ENCODE measurements around the gene CRIP1.

CRIP1 gene

DNA sequence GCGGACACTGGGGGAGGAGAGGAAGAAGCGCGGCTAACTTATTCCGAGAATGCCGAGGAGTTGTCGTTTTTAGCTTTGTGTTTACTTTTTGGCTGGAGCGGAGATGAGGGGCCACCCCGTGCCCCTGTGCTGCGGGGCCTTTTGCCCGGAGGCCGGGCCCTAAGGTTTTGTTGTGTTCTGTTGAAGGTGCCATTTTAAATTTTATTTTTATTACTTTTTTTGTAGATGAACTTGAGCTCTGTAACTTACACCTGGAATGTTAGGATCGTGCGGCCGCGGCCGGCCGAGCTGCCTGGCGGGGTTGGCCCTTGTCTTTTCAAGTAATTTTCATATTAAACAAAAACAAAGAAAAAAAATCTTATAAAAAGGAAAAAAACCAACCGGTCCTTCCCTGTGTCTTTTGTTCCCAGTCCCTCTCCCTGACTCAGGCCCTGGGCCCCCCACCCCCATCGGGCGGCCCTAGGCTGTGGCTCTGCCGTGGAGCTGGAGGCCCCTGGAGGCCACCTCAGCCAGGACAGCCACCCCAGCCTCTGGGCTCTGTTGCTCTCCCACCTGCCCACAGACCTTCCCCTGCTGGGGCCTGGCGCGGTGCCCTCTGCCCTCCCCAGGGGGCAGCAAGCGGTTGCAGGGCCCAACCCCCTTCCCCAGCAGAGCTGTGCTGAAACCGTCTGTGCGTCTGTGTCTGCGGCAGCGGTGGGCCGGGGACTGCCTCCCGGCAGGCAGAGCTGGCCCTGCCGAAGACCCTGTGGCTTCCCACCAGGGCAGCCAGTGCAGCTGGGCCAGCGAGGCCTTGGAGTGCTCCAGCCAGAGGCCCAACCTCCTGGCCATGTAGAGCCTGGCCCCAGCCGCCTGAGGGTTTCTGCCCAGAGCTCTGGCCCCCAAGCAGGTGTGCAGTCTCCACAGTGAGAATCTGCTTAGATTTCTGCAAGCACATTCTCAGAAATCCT, 16.1 kb upstream of the CRIP1 start:
- no peaks in the 10 kb centered on the region for H3K27me3 ChIP-seq (replicated peaks; ENCODE audit: control insufficient read depth, insufficient read depth, low read length, poor library complexity, severe bottlenecking)
- peaks cover 16% of the 10 kb centered on the region for H3K4me1 ChIP-seq (ENCODE audit: control insufficient read depth, insufficient read depth, low read length, poor library complexity, severe bottlenecking)
- H3K4me3 ChIP-seq (ENCODE audit: insufficient read depth, low read depth, low read length, poor library complexity, severe bottlenecking) = no peak overlapping the region
- DNase-seq = no peak
- no peak overlapping the region for H3K27ac ChIP-seq (ENCODE audit: insufficient read depth, low read length, poor library complexity, severe bottlenecking)
- H3K36me3 ChIP-seq (ENCODE audit: control insufficient read depth, insufficient read depth, low read length) = peaks cover 18% of the 10 kb centered on the region
- no peaks in the 10 kb centered on the region for H3K9me3 ChIP-seq (ENCODE audit: control insufficient read depth, low read length)

GRCh38 chr14:105471297-105471821, 15.3 kb upstream of the CRIP1 start:
- peaks cover 23% of the 10 kb centered on the region for H3K4me1 ChIP-seq (ENCODE audit: control insufficient read depth, insufficient read depth, low read length, poor library complexity, severe bottlenecking)
- no peak for DNase-seq
- H3K27ac ChIP-seq (ENCODE audit: insufficient read depth, low read length, poor library complexity, severe bottlenecking) = no peak overlapping the region
- H3K36me3 ChIP-seq (ENCODE audit: control insufficient read depth, insufficient read depth, low read length) = peaks cover 13% of the 10 kb centered on the region
- H3K4me3 ChIP-seq (ENCODE audit: insufficient read depth, low read depth, low read length, poor library complexity, severe bottlenecking) = no peak overlapping the region
- H3K27me3 ChIP-seq (replicated peaks; ENCODE audit: control insufficient read depth, insufficient read depth, low read length, poor library complexity, severe bottlenecking) = no peaks in the 10 kb centered on the region
- H3K9me3 ChIP-seq (ENCODE audit: control insufficient read depth, low read length) = no peaks in the 10 kb centered on the region

DNA sequence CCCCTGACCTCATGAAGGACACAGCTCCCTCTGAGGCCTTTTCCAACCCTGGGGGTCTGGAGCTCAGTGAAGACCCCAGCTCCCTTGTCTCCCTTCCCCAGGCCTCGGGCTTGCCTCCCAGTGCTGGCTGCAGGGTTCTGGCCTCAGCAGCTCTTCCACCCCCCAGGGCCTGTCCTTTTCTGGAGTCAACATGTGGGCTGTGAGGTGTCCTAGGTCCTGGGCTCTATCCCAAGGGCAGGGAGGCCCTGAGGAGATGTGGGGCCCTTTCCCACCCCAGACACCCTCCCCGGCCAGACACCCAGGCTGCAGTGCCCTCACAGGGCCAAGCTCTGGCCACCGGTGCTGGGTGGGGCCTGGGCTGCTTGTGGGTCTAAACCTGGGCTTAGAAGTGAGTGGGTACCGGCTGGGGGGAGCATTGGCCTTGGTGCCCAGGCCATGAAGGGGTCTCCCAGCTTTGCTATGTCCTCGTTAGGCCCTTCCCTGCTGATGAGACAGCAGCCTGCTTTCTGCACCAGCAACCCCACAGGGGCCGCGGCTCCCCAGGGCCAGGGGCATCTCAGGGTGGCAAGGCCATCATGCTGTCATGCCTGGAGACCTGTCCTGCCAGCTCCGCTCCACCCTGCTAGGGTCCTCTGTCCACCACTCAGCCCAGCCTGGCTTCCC, 14.7 kb upstream of the CRIP1 start:
- no peak overlapping the region for H3K27ac ChIP-seq (ENCODE audit: insufficient read depth, low read length, poor library complexity, severe bottlenecking)
- peaks cover 11% of the 10 kb centered on the region for H3K36me3 ChIP-seq (ENCODE audit: control insufficient read depth, insufficient read depth, low read length)
- H3K27me3 ChIP-seq (replicated peaks; ENCODE audit: control insufficient read depth, insufficient read depth, low read length, poor library complexity, severe bottlenecking) = no peaks in the 10 kb centered on the region
- peaks cover 29% of the 10 kb centered on the region for H3K4me1 ChIP-seq (ENCODE audit: control insufficient read depth, insufficient read depth, low read length, poor library complexity, severe bottlenecking)
- no peaks in the 10 kb centered on the region for H3K9me3 ChIP-seq (ENCODE audit: control insufficient read depth, low read length)
- no peak for DNase-seq
- H3K4me3 ChIP-seq (ENCODE audit: insufficient read depth, low read depth, low read length, poor library complexity, severe bottlenecking) = no peak overlapping the region

GRCh38 chr14:105472486-105472991, 14.1 kb upstream of the CRIP1 start:
- Histone ChIP-seq H3K9me3 (ENCODE audit: control insufficient read depth, low read length) (no peaks in the 10 kb centered on the region), H3K36me3 (ENCODE audit: control insufficient read depth, insufficient read depth, low read length) (peaks cover 11% of the 10 kb centered on the region), H3K4me1 (ENCODE audit: control insufficient read depth, insufficient read depth, low read length, poor library complexity, severe bottlenecking) (peaks cover 34% of the 10 kb centered on the region), H3K27ac (ENCODE audit: insufficient read depth, low read length, poor library complexity, severe bottlenecking) (no peak overlapping the region), H3K4me3 (ENCODE audit: insufficient read depth, low read depth, low read length, poor library complexity, severe bottlenecking) (no peak overlapping the region), H3K27me3 (replicated peaks; ENCODE audit: control insufficient read depth, insufficient read depth, low read length, poor library complexity, severe bottlenecking) (no peaks in the 10 kb centered on the region)
- DNase-seq = no peak

GRCh38 chr14:105473033-105473676, 13.5 kb upstream of the CRIP1 start:
- Histone ChIP-seq H3K27me3 (replicated peaks; ENCODE audit: control insufficient read depth, insufficient read depth, low read length, poor library complexity, severe bottlenecking) (no peaks in the 10 kb centered on the region), H3K4me3 (ENCODE audit: insufficient read depth, low read depth, low read length, poor library complexity, severe bottlenecking) (peak overlapping the region; percentile 64), H3K9me3 (ENCODE audit: control insufficient read depth, low read length) (no peaks in the 10 kb centered on the region), H3K27ac (ENCODE audit: insufficient read depth, low read length, poor library complexity, severe bottlenecking) (peak overlapping the region; percentile 83), H3K36me3 (ENCODE audit: control insufficient read depth, insufficient read depth, low read length) (peaks cover 9% of the 10 kb centered on the region), H3K4me1 (ENCODE audit: control insufficient read depth, insufficient read depth, low read length, poor library complexity, severe bottlenecking) (peaks cover 38% of the 10 kb centered on the region)
- no peak for DNase-seq

- DNase-seq = peak; percentile 82 to 86 (median 83)
- Histone ChIP-seq H3K4me3 (ENCODE audit: insufficient read depth, low read depth, low read length, poor library complexity, severe bottlenecking) (peak overlapping the region; percentile 64), H3K4me1 (ENCODE audit: control insufficient read depth, insufficient read depth, low read length, poor library complexity, severe bottlenecking) (peaks cover 38% of the 10 kb centered on the region), H3K9me3 (ENCODE audit: control insufficient read depth, low read length) (no peaks in the 10 kb centered on the region), H3K36me3 (ENCODE audit: control insufficient read depth, insufficient read depth, low read length) (peaks cover 6% of the 10 kb centered on the region), H3K27me3 (replicated peaks; ENCODE audit: control insufficient read depth, insufficient read depth, low read length, poor library complexity, severe bottlenecking) (no peaks in the 10 kb centered on the region), H3K27ac (ENCODE audit: insufficient read depth, low read length, poor library complexity, severe bottlenecking) (peak overlapping the region; percentile 83)
These were observed 12.8 kb upstream of the CRIP1 start for GRCh38 chr14:105473677-105474482.

- Histone ChIP-seq H3K27ac (ENCODE audit: insufficient read depth, low read length, poor library complexity, severe bottlenecking) (peak within 1 kb of the TSS; percentile 83), H3K4me1 (ENCODE audit: control insufficient read depth, insufficient read depth, low read length, poor library complexity, severe bottlenecking) (peaks cover 42% of the 10 kb centered on the region), H3K9me3 (ENCODE audit: control insufficient read depth, low read length) (no peaks in the 10 kb centered on the region), H3K27me3 (replicated peaks; ENCODE audit: control insufficient read depth, insufficient read depth, low read length, poor library complexity, severe bottlenecking) (no peaks in the 10 kb centered on the region), H3K4me3 (ENCODE audit: insufficient read depth, low read depth, low read length, poor library complexity, severe bottlenecking) (peak within 1 kb of the TSS; percentile 64), H3K36me3 (ENCODE audit: control insufficient read depth, insufficient read depth, low read length) (peaks cover 3% of the 10 kb centered on the region)
- peak; percentile 56 to 63 (median 57) for DNase-seq
These were observed 12.0 kb upstream of the CRIP1 start, which contains the start of gene CRIP2 for GRCh38 chr14:105474483-105475268. TSS of gene CRIP2 (plus strand) at chr14:105474821. CDS start at chr14:105474863, 42 bp downstream.

GRCh38 chr14:105475269-105476096, 11.2 kb upstream of the CRIP1 start:
- Histone ChIP-seq H3K27me3 (replicated peaks; ENCODE audit: control insufficient read depth, insufficient read depth, low read length, poor library complexity, severe bottlenecking) (no peaks in the 10 kb centered on the region), H3K27ac (ENCODE audit: insufficient read depth, low read length, poor library complexity, severe bottlenecking) (peak overlapping the region; percentile 66), H3K4me1 (ENCODE audit: control insufficient read depth, insufficient read depth, low read length, poor library complexity, severe bottlenecking) (peaks cover 49% of the 10 kb centered on the region), H3K9me3 (ENCODE audit: control insufficient read depth, low read length) (no peaks in the 10 kb centered on the region), H3K36me3 (ENCODE audit: control insufficient read depth, insufficient read depth, low read length) (no peaks in the 10 kb centered on the region), H3K4me3 (ENCODE audit: insufficient read depth, low read depth, low read length, poor library complexity, severe bottlenecking) (peak overlapping the region; percentile 59)
- no peak for DNase-seq

Data from effector memory CD4-positive, alpha-beta T cell (primary cell).